CD4-positive, alpha-beta T cell treated with Interleukin-15 for 1 hour (primary cell): ENCODE data around the gene SLC9A8.

Source experiments
- DNase-seq: peaks from one replicate; pipeline ENCODE4 v3.0.0-alpha.2; 2020

SLC9A8 gene

DNA sequence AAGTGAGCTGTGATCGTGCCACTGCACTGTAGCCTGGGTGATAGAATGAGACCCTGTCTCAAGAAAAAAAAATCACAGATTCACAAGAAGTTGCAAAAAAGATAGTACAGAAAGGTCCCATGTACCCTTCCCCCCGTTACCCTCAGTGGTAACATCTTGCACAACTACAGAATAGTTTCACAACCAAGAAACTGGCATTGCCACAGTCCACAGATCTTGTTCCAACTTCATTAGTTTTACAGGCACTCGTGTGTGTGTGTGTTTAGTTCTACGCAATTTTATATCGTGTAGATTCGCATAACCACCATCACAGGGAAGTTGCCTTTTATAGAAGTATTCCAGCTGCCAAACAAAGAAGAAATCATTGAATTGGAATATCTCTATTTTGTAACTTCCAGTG is 83.6 kb downstream of the SLC9A8 start:
- no peak for DNase-seq

- no peak for DNase-seq
Observed at GRCh38 chr20:49899541-49900383, 87.1 kb downstream of the SLC9A8 start.

DNA sequence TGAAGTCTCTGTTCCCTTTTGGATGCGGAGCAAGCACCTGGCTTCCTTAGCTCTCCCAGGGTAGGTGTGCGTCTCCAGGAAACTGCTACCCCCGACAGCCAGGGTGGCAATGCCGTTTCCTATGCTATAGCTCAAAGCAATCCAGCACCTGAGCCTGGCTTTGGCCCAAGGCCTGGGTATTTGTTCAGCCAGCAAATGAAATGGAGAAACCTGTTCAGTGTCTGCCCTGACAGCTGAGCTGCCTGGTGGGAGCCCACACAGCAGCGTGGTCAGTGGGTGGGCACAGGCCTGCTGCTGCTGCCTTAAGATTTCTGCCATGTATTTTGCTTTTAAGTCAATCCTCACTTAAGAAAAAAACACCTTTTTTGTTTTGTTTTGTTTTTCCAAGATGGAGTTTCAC is 89.0 kb downstream of the SLC9A8 start:
- no peak for DNase-seq

DNA sequence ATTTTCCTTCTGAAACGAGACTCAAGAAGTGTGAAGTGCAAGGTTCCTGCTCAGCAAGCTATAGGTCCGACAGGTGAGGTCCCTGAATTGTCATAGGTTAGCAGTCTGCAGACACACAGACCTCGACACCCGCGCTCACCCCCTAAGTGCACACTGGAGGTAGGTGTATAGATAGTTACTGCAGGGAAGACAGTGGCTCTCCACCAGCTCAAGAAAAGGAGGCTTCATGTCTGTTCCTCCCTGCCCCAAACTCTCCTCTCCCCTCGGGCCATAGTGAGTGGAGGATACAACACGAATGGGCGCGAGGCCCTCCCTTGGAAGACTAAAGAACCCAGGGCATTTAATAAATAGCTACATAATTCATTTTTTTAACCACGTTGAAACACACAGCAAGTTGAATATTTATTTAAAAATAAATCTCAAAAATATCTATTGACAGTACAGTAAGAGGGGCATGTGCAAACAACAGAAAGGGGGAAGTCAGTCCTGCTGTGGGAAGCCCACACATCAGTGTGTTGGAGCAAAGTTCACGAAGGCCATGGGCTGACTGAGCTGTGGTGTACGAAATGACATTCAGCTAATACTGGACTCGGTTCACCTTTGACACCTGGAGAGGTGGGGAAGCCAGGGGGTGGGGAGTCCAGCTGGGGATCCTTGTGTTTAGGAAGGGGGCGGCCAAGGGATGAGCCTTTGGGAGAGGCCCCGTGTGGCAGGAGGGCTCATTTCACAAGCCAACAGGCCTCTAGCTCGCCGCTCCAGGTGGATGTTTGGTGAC is 92.0 kb downstream of the SLC9A8 start:
- DNase-seq = no peak

GRCh38 chr20:49905415-49906091 is 92.9 kb downstream of the SLC9A8 start:
- DNase-seq = no peak

- no peak for DNase-seq
Observed at GRCh38 chr20:49906101-49906604, 93.5 kb downstream of the SLC9A8 start.

DNA sequence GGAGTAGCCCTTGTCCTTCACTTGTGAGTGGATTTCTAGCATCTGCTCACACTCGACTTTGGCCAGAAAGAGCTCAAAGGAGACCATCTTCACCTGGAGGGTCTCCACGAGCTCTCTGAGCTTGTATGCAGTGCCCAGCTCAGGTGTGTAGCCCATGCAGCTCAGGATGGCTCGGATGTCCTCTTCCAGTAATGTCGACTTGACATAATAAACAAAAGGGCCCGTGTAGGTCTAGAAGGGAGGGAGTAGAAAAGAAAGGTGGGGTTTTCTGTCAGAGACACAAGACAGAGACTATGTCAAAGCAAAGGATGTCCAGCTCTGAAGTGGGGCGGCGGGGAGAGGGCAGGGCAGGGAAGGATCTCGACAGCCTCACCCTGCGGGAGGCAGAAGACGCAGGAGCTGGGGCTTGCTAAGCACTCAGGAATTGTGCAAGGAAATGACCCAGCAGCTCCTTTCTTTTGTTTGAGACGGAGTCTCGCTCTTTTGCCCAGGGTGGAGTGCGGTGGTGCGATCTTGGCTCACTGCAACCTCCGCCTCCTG is 94.1 kb downstream of the SLC9A8 start:
- DNase-seq = no peak

- no peak for DNase-seq
Observed at GRCh38 chr20:49907405-49908257, 95.0 kb downstream of the SLC9A8 start.

DNA sequence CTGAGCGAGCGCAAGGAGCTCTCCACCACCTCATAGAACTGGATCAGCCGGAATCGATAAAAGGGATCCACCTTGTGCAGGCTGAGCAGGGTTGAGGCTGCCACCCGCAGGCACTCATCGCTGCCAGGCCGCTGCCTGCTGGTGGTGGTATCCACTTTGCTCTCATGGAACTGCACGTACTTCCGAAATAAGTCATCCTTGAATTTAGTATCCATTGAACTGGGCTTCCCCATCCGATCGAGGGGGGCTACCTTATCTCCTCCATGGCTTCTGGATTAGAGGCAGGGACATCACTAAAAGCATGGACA is 95.6 kb downstream of the SLC9A8 start:
- DNase-seq = no peak

GRCh38 chr20:49909499-49910339 is 97.1 kb downstream of the SLC9A8 start:
- no peak for DNase-seq

DNA sequence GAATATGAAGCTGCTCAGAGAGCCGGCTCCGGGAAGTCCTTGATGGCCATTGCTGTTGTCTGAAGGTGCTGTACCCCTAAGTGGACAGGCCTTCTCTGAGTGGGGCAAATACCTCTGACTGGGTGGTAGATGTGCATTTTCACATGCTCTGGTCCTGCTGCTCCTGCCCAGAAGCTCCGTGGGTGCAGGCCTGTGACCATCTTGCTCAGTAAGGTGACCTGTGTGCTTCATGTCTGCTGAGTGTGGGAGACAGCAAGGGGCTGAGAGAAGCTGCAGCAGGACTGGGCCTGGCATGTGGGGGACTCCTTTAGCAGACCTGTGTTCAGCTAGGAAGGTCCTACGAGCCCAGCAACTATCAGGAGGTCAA is 97.7 kb downstream of the SLC9A8 start:
- DNase-seq = no peak

- no peak for DNase-seq
Observed at GRCh38 chr20:49913399-49914047, 100.9 kb downstream of the SLC9A8 start.

DNA sequence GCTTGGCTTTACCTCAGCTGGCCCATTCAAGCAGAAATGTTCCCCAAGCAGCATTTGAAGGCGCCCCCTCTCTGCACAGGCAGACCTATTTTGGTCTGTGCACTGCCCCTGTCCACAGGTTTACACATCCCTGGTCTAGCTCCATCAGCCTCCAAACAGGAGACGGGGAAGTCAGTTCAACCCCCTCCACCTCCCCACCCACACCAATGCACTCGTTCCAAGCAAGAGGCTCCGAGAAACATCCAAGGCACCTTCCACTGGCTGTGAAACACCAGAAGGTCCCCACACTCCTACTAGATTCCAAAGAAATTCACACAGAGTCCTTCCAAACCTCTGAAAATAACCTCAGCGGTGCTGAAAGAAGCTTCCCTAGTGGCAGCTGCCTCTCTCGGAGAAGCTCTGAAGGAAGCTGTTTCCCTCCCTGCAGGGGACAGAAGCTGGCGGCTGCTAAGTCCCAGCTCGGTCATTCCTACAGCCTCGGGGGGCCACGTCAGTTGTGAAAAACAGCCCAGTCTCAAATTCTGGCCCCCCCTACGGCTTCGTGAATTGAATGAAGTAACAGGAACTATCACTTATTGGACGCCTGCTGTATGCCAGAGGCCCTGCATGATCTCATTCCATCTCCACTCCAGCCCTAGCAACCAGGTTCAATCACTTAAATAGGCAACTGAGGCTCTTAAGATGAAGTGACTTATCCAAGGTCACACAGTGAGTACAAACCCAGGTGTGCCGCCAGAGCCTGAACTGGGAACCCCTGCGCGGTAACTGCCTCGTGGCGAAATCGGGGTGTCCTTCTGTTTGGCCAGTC is 101.9 kb downstream of the SLC9A8 start:
- no peak for DNase-seq

DNA sequence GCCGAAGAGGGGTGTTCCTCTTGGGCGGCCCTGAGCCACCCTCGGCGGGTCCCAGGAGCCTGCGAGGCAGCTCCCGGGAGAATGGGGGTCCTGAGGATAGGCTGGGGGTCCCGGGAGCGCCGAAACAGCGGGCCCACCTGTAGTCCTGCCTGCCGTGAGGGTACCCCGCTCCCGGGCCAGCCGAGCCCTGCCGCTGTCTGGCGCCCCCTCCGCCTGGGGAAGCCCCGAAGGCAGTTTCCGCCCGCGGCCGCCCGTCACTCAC is 102.4 kb downstream of the SLC9A8 start:
- DNase-seq = no peak

GRCh38 chr20:49915380-49916145 is 102.9 kb downstream of the SLC9A8 start, which contains the start of gene SPATA2:
Gene SPATA2, minus strand, starts transcription at chr20:49915529. Its CDS starts 7,039 bp downstream, at chr20:49908490.
- DNase-seq = peak; percentile 95

- no peak for DNase-seq
Observed at GRCh38 chr20:49916146-49917002, 103.7 kb downstream of the SLC9A8 start.

- DNase-seq = no peak
Observed at GRCh38 chr20:49918446-49918845, 105.8 kb downstream of the SLC9A8 start.

GRCh38 chr20:49919009-49919408 is 106.4 kb downstream of the SLC9A8 start:
- DNase-seq = no peak
